ENCODE measurements around the gene SEPTIN7.

SEPTIN7 gene

DNA sequence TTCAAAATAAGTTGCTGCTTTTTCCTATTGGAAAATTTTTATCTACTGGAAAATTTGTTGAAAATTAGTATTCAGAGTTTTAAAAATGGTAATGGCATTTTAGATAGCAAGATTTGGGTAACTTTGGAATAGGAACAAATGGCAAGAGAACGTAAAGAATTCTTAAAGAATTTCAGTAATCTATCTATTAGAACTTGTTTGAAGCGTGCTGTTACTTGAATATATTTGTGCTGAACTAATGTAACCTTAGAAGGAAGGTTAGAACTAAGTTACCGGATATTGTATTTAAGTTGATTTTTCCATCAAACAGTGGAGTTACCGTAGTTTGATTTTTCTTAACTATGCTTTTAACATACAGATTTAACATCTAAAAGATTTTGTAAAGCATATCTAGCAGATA is 25.9 kb downstream of the SEPTIN7 start:
- DNase-seq, result no peak

GRCh38 chr7:35828817-35829216 is 28.0 kb downstream of the SEPTIN7 start:
- no peak for DNase-seq
- TF ChIP-seq GATA1 (IDR thresholded peaks at IDR 0.05; ENCODE audit: low read depth, low read length) (no peak), POLR2A (IDR thresholded peaks at IDR 0.05; ENCODE audit: low read length) (no peak)

More for the DNA sequence above, 25.9 kb downstream of the SEPTIN7 start:
- TF ChIP-seq GATA1 (IDR thresholded peaks at IDR 0.05; ENCODE audit: low read depth, low read length) (no peak), POLR2A (IDR thresholded peaks at IDR 0.05; ENCODE audit: low read length) (no peak)

GRCh38 chr7:35831208-35831607 is 30.4 kb downstream of the SEPTIN7 start:
- TF ChIP-seq POLR2A (IDR thresholded peaks at IDR 0.05; ENCODE audit: low read length) (no peak), GATA1 (IDR thresholded peaks at IDR 0.05; ENCODE audit: low read depth, low read length) (no peak)
- no peak for DNase-seq

DNA sequence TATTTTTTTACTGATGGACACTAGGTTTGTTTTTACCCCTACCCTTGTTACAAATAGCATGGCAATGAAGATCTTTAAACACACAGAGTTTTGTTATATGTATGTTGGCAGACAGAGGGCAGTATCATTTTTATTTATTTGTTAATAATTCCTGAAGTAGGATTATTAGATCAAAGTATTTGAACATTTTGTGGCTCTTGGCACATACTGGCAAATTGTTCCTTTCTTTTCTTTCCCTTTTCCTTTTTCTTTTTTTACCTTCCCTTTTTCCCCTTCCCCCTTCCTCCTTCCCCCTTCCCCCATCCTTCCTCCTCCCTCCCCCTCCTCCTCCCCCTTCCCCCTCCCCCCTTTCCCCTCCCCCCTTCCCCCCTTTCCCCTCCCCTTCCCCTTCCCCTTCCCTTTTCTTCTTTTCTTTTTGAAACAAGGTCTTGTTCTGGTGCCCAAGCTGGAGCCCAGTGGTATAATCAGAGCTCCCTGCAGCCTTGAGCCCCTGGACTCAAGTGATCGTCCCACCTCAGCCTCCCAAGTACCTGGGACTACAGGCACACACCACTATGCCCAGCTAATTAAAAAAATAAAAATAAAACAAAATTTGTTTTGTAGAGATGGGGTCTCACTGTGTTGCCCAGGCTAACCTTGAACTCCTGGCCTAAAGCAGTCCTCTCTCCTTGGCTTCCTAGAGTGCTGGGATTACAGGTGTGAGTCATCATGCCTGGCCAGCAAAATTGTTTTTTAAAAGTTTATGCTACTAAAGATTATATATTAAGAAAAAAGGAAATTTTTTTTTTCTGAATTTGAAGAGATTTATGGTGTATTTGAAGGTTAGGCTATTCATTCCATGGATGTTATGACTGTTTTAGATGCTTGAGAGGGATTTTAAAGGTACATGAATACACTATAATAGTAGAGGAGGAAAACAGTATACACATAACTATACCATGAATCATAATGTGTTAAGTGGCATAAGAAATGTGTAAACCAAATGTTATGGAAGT is 39.3 kb downstream of the SEPTIN7 start:
- no peak for DNase-seq
- TF ChIP-seq GATA1 (IDR thresholded peaks at IDR 0.05; ENCODE audit: low read depth, low read length), result no peak
- TF ChIP-seq POLR2A (IDR thresholded peaks at IDR 0.05; ENCODE audit: low read length), result no peak

- DNase-seq, result no peak
- TF ChIP-seq POLR2A (IDR thresholded peaks at IDR 0.05; ENCODE audit: low read length) (no peak), GATA1 (IDR thresholded peaks at IDR 0.05; ENCODE audit: low read depth, low read length) (no peak)
Measured at GRCh38 chr7:35846816-35847412, 46.1 kb downstream of the SEPTIN7 start.

- DNase-seq, result no peak
- TF ChIP-seq GATA1 (IDR thresholded peaks at IDR 0.05; ENCODE audit: low read depth, low read length) (no peak), POLR2A (IDR thresholded peaks at IDR 0.05; ENCODE audit: low read length) (no peak)
Measured at GRCh38 chr7:35848725-35849124, 47.9 kb downstream of the SEPTIN7 start.

DNA sequence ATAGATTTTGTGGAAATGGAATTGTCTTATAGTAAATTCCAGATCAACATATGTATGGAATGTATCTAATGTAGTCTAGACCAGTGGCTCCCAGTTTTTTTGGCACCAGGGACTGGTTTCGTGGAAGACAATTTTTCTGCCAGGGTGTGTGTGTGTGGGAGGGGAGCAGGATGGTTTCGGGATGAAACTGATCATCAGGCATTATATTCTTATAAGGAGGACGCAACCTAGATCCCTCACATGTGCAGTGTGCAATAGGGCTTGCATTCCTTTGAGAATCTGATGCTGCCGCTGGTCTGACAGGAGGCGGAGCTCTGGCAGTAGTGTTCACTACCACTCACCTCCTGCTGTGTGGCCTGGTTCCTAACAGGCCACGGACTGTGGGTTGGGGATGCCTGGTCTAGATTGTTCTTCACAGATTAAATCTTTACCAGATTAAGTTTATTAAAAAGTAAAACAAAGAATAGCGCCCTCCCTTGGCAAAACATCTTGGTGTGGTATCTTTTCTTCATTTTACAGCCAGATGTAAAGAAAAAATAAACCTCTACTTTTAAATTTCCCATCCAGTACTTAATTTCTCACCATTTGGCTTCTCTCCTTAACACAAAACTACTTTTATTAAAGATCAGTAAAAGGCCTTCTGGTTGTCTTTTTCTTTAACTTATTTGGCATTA is 48.4 kb downstream of the SEPTIN7 start:
- no peak for DNase-seq
- no peak for TF ChIP-seq POLR2A (IDR thresholded peaks at IDR 0.05; ENCODE audit: low read length)

- DNase-seq, result no peak
- TF ChIP-seq GATA1 (IDR thresholded peaks at IDR 0.05; ENCODE audit: low read depth, low read length), result no peak
- TF ChIP-seq POLR2A (IDR thresholded peaks at IDR 0.05; ENCODE audit: low read length), result no peak
Measured at GRCh38 chr7:35849954-35850353, 49.1 kb downstream of the SEPTIN7 start.
